Gastroesophageal sphincter (tissue), 4 donors: ENCODE measurements around the gene KLHDC2. TPM values are rescaled to one million over a fixed set of nuclear protein-coding genes. Genes with fewer than 3 reads are reported as not detected.

Source experiments
- ATAC-seq: fragments of 150-250 bp; one replicate; pipeline ENCODE4 v1.9.1; 2016; ENCODE audit warnings: mild to moderate bottlenecking, moderate library complexity
- H3K27ac ChIP-seq, 4 donors: fragments of 200-600 bp; sonication (generic) in 3 of 4; 1 replicate in 3 of 4; 2 replicates in 1 of 4; pipeline ENCODE4 v1.5.1; 2016 to 2019
- H3K27me3 ChIP-seq: fragments of 200-600 bp; sonication (generic); one replicate; pipeline ENCODE4 v1.5.1; 2019
- H3K36me3 ChIP-seq, 2 donors: fragments of 200-600 bp; sonication (generic); one replicate each; pipeline ENCODE4 v1.5.1; 2019; ENCODE audit warnings: control low read depth in 1 of 2
- H3K4me1 ChIP-seq, 3 donors: fragments of 200-600 bp; sonication (generic); 1 replicate in 2 of 3; 2 replicates in 1 of 3; pipeline ENCODE4 v1.5.1; 2016 to 2019; ENCODE audit warnings: control low read depth in 2 of 3
- H3K4me3 ChIP-seq, 2 donors: fragments of 200-600 bp; sonication (generic); one replicate each; pipeline ENCODE4 v1.5.1; 2019; ENCODE audit warnings: mild to moderate bottlenecking in 1 of 2, moderate library complexity in 1 of 2
- H3K9me3 ChIP-seq, 3 donors: fragments of 200-600 bp; sonication (generic); one replicate each; pipeline ENCODE4 v1.5.1; 2017 to 2019; ENCODE audit warnings: control low read depth in 2 of 3
- CTCF ChIP-seq, 4 experiments: fragments of 200-600 bp in 2 of 4; fragments of 450-650 bp in 2 of 4; sonication (generic) in 1 of 4; IDR thresholded peaks; one replicate each; pipeline ENCODE4 v1.5.1; 2017 to 2019; ENCODE audit warnings: antibody characterized with exemption in 4 of 4, mild to moderate bottlenecking in 2 of 4, moderate library complexity in 2 of 4
- EP300 ChIP-seq: sonication (generic); formaldehyde crosslinking; IDR thresholded peaks from one replicate; pipeline ENCODE4 v1.6.1; 2017; ENCODE audit warnings: antibody characterized with exemption, mild to moderate bottlenecking
- POLR2A ChIP-seq, 2 donors: fragments of 450-650 bp; IDR thresholded peaks; one replicate each; pipeline ENCODE4 v1.6.1; 2017; ENCODE audit warnings: antibody characterized with exemption in 2 of 2, mild to moderate bottlenecking in 2 of 2, moderate library complexity in 1 of 2
- POLR2AphosphoS5 ChIP-seq: sonication (generic); formaldehyde crosslinking; IDR thresholded peaks from one replicate; pipeline ENCODE4 v1.6.1; 2017; ENCODE audit warnings: antibody characterized with exemption
- WGBS, 2 donors: methylation state at CpG; one replicate each; pipeline ENCODE4 v1.1.5; 2018; ENCODE audit warnings: low coverage in 1 of 2; 5-methylcytosine and 5-hydroxymethylcytosine counted together
- total RNA-seq, 4 donors: library from RNA; depleted of rRNA; stranded (reverse); fragments of >200 nt; gene quantifications; one replicate each; pipeline ENCODE4 v1.1.0, GENCODE V29; 2016

Gene KLHDC2
- total RNA-seq, 4 donors from 2014 or later = 72.3 to 113 (median 97.1) TPM

GRCh38 chr14:49761839-49762551 is 6.0 kb upstream of the KLHDC2 start:
- Histone ChIP-seq H3K36me3 (peaks cover 0 to 4% of the 10 kb centered on the region in 2 donors), H3K4me3 (no peak overlapping the region), H3K4me1 (peaks cover 0 to 6% (median 4%) of the 10 kb centered on the region in 3 donors), H3K27me3 (no peaks in the 10 kb centered on the region), H3K27ac (no peak overlapping the region), H3K9me3 (no peaks in the 10 kb centered on the region)
- no peak for ATAC-seq
- WGBS, 2 donors = 69 to 77% methylated on average over 5 to 6 of the region's 6 CpGs
- TF ChIP-seq POLR2AphosphoS5 = no peak
- no peak for TF ChIP-seq CTCF (IDR thresholded peaks at IDR 0.05)
- TF ChIP-seq POLR2A (IDR thresholded peaks at IDR 0.05) = no peak
- TF ChIP-seq EP300 = no peak

- Histone ChIP-seq H3K9me3 (no peaks in the 10 kb centered on the region), H3K27ac (peak overlapping the region; percentile 90 to 98 (median 96)), H3K27me3 (no peaks in the 10 kb centered on the region), H3K36me3 (peaks cover 0 to 9% of the 10 kb centered on the region in 2 donors), H3K4me1 (peaks cover 0 to 38% (median 23%) of the 10 kb centered on the region in 3 donors), H3K4me3 (peak overlapping the region; percentile 87 to 98)
- no peak for ATAC-seq
- no peak for TF ChIP-seq POLR2A (IDR thresholded peaks at IDR 0.05)
- TF ChIP-seq EP300 = no peak
- TF ChIP-seq CTCF (IDR thresholded peaks at IDR 0.05) = no peak
- no peak for TF ChIP-seq POLR2AphosphoS5
- WGBS, 2 donors = 71 to 76% methylated on average over 6 of the region's 10 CpGs
Measured at GRCh38 chr14:49766839-49767238, 1.1 kb upstream of the KLHDC2 start.

GRCh38 chr14:49767270-49767570 is 733 bp upstream of the KLHDC2 start:
- H3K36me3 ChIP-seq = peaks cover 0 to 13% of the 10 kb centered on the region in 2 donors
- H3K4me3 ChIP-seq = peak overlapping the region; percentile 87 to 98
- peaks cover 0 to 42% (median 23%) of the 10 kb centered on the region in 3 donors for H3K4me1 ChIP-seq
- WGBS, 2 donors = 0% methylated on average over 3 to 4 of the region's 9 CpGs
- H3K9me3 ChIP-seq = no peaks in the 10 kb centered on the region
- peak overlapping the region; percentile 90 to 98 (median 96) for H3K27ac ChIP-seq
- ATAC-seq = no peak
- no peaks in the 10 kb centered on the region for H3K27me3 ChIP-seq
- TF ChIP-seq EP300 (no peak), CTCF (IDR thresholded peaks at IDR 0.05) (no peak), POLR2AphosphoS5 (no peak), POLR2A (IDR thresholded peaks at IDR 0.05) (no peak)

- no peak for TF ChIP-seq CTCF (IDR thresholded peaks at IDR 0.05)
- TF ChIP-seq POLR2A (IDR thresholded peaks at IDR 0.05) = no peak
- no peak for TF ChIP-seq EP300
- TF ChIP-seq POLR2AphosphoS5 = no peak
- Histone ChIP-seq H3K9me3 (no peaks in the 10 kb centered on the region), H3K4me3 (peak overlapping the region; percentile 87 to 98), H3K4me1 (peaks cover 0 to 42% (median 23%) of the 10 kb centered on the region in 3 donors), H3K27ac (peak overlapping the region; percentile 90 to 98 (median 96)), H3K27me3 (no peaks in the 10 kb centered on the region), H3K36me3 (peaks cover 0 to 22% of the 10 kb centered on the region in 2 donors)
- 0% methylated on average over 10 to 22 of the region's 67 CpGs for WGBS, 2 donors
- ATAC-seq = peak; percentile 25
Measured at GRCh38 chr14:49768301-49769121, 558 bp downstream of the KLHDC2 start.
